SH-SY5Y (cell line): ENCODE measurements around the gene DAO.

ENCODE experiments used
- GATA2 ChIP-seq: IDR thresholded peaks from 2 replicates; pipeline ENCODE4 v1.6.1; 2011; ENCODE audit warnings: mild to moderate bottlenecking, low read depth, low read length
- GATA3 ChIP-seq: IDR thresholded peaks from 2 replicates; pipeline ENCODE4 v1.6.1; 2011; ENCODE audit warnings: low read depth, mild to moderate bottlenecking, low read length, moderate library complexity

DNA sequence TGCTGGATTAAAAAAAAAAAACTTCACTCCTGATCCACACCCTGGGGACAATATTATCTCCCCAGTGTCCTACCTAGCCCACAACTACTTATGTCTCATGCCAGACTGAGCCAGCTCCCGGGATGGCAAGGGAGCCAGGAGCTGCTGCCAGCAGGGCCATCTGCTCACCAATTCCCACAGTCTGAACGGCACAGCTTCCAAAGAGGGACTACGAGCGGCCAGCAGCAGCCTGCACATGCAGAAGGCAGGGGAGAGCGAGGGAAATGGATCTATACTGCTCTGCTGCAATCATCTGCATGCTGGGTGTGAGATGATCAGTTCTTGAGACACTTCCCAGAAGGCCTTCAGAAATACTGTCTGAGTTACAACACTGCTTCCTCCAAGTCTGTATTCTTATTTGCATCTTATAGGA, 33.6 kb upstream of the DAO start:
- TF ChIP-seq GATA2: no peak
- TF ChIP-seq GATA3: no peak
